WTC11 (cell line): ENCODE data around the gene WDR89. TPM values are rescaled to one million over a fixed set of nuclear protein-coding genes. Genes with fewer than 3 reads are reported as not detected.

ENCODE experiments used
- ATAC-seq: fragments of 200-7000 bp; cut with Tn5 transposase; 2 replicates; pipeline ENCODE4 v1.10.0; 2021; ENCODE audit warnings: mild to moderate bottlenecking, moderate library complexity
- CTCF ChIA-PET: fragments of 300-600 bp; sonication (Branson Sonifier 250); formaldehyde crosslinking; loops from one replicate; lab custom pipeline; 2021; ENCODE audit warnings: antibody characterized with exemption; lab: Charles Lee
- POLR2A ChIA-PET: fragments of 350-600 bp; sonication (Branson Sonifier 250); formaldehyde crosslinking; loops from one replicate; lab custom pipeline; 2021; ENCODE audit warnings: antibody characterized with exemption; lab: Charles Lee
- DNase-seq: peaks from one replicate; pipeline ENCODE4 v3.0.0; 2021; ENCODE audit warnings: low spot score
- H3K27ac Mint-ChIP-seq: 2 replicates; pipeline ENCODE4 v1.8.0; 2021; ENCODE audit warnings: mixed read lengths
- H3K27me3 Mint-ChIP-seq: 2 replicates; pipeline ENCODE4 v1.8.0; 2021; ENCODE audit warnings: low read depth, mild to moderate bottlenecking, moderate library complexity, mixed read lengths
- H3K36me3 Mint-ChIP-seq: 2 replicates; pipeline ENCODE4 v1.8.0; 2021; ENCODE audit warnings: mixed read lengths
- H3K4me1 Mint-ChIP-seq: 2 replicates; pipeline ENCODE4 v1.8.0; 2022; ENCODE audit warnings: mixed read lengths
- H3K4me3 Mint-ChIP-seq: 2 replicates; pipeline ENCODE4 v1.8.0; 2021; ENCODE audit warnings: mild to moderate bottlenecking, moderate library complexity, mixed read lengths
- H3K9me3 Mint-ChIP-seq: 2 replicates; pipeline ENCODE4 v1.8.0; 2021; ENCODE audit warnings: mixed read lengths
- AR ChIP-seq: fragments of 250-450 bp; sonication (Bioruptor Pico); IDR thresholded peaks from 2 replicates; pipeline ENCODE4 v1.9.0; 2021; ENCODE audit warnings: mild to moderate bottlenecking
- ARID4B ChIP-seq: sonication (generic); formaldehyde crosslinking; IDR thresholded peaks from 2 replicates; pipeline ENCODE4 v1.8.0; 2023; ENCODE audit warnings: missing genetic modification reagents, mild to moderate bottlenecking, borderline replicate concordance
- HMGA2 ChIP-seq: fragments of 250-450 bp; sonication (Bioruptor Pico); IDR thresholded peaks from 2 replicates; pipeline ENCODE4 v1.4.0; 2021; ENCODE audit warnings: mild to moderate bottlenecking, moderate library complexity
- JUN ChIP-seq: sonication (generic); formaldehyde crosslinking; IDR thresholded peaks from 2 replicates; pipeline ENCODE4 v1.8.0; 2023; ENCODE audit warnings: mild to moderate bottlenecking, missing genetic modification reagents
- MAX ChIP-seq: sonication (generic); formaldehyde crosslinking; IDR thresholded peaks from 2 replicates; pipeline ENCODE4 v1.8.0; 2022; ENCODE audit warnings: mild to moderate bottlenecking, missing genetic modification reagents
- RELA ChIP-seq: sonication (generic); formaldehyde crosslinking; IDR thresholded peaks from 2 replicates; pipeline ENCODE4 v1.8.1; 2022; ENCODE audit warnings: missing genetic modification reagents, mild to moderate bottlenecking, borderline replicate concordance
- SMAD4 ChIP-seq: sonication (generic); formaldehyde crosslinking; IDR thresholded peaks from 2 replicates; pipeline ENCODE4 v1.8.0; 2022; ENCODE audit warnings: mild to moderate bottlenecking, missing genetic modification reagents
- STAT6 ChIP-seq: sonication (generic); formaldehyde crosslinking; conservative IDR thresholded peaks from 2 replicates; pipeline ENCODE4 v1.8.1; 2023; ENCODE audit warnings: mild to moderate bottlenecking, low read depth, missing genetic modification reagents, moderate library complexity
- ZNF416 ChIP-seq: fragments of 250-450 bp; sonication (Bioruptor Pico); IDR thresholded peaks from 2 replicates; pipeline ENCODE4 v1.9.0; 2021; ENCODE audit warnings: mild to moderate bottlenecking, inconsistent platforms
- ZNF671 ChIP-seq: fragments of 250-450 bp; sonication (Bioruptor Pico); IDR thresholded peaks from 2 replicates; pipeline ENCODE4 v1.8.0; 2021; ENCODE audit warnings: mild to moderate bottlenecking
- total RNA-seq: library from RNA; stranded (reverse); gene quantifications from 3 replicates; pipeline ENCODE4 v1.2.3, GENCODE V29; 2021
- TF ChIP-seq, protein P1 (sequence below): sonication (generic); formaldehyde crosslinking; IDR thresholded peaks from 2 replicates; pipeline ENCODE4 v1.8.1; 2022; ENCODE audit warnings: mild to moderate bottlenecking, missing genetic modification reagents, moderate library complexity, borderline replicate concordance
- TF ChIP-seq, protein P2 (sequence below): sonication (generic); formaldehyde crosslinking; IDR thresholded peaks from 2 replicates; pipeline ENCODE4 v1.8.0; 2022; ENCODE audit warnings: mild to moderate bottlenecking, missing genetic modification reagents
- TF ChIP-seq, protein P3 (sequence below): sonication (generic); formaldehyde crosslinking; IDR thresholded peaks from 2 replicates; pipeline ENCODE4 v1.8.0; 2023; ENCODE audit warnings: missing genetic modification reagents
- TF ChIP-seq, protein P4 (sequence below): sonication (generic); formaldehyde crosslinking; IDR thresholded peaks from 2 replicates; pipeline ENCODE4 v1.8.1; 2023; ENCODE audit warnings: mild to moderate bottlenecking, missing genetic modification reagents

WDR89 gene
- total RNA-seq, 1 experiment from 2014 or later: 27.5 TPM

- TF ChIP-seq RELA (CRISPR knock-in tag): no peak
- TF ChIP-seq, protein P1, sequence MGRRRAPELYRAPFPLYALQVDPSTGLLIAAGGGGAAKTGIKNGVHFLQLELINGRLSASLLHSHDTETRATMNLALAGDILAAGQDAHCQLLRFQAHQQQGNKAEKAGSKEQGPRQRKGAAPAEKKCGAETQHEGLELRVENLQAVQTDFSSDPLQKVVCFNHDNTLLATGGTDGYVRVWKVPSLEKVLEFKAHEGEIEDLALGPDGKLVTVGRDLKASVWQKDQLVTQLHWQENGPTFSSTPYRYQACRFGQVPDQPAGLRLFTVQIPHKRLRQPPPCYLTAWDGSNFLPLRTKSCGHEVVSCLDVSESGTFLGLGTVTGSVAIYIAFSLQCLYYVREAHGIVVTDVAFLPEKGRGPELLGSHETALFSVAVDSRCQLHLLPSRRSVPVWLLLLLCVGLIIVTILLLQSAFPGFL: no peak
- TF ChIP-seq JUN (CRISPR knock-in tag): no peak
- no peak for TF ChIP-seq ARID4B
- TF ChIP-seq, protein P2, sequence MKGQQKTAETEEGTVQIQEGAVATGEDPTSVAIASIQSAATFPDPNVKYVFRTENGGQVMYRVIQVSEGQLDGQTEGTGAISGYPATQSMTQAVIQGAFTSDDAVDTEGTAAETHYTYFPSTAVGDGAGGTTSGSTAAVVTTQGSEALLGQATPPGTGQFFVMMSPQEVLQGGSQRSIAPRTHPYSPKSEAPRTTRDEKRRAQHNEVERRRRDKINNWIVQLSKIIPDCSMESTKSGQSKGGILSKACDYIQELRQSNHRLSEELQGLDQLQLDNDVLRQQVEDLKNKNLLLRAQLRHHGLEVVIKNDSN: no peak
- no peak for TF ChIP-seq HMGA2 (CRISPR knock-in tag)
- TF ChIP-seq ZNF671 (CRISPR knock-in tag): no peak
- TF ChIP-seq, protein P3, sequence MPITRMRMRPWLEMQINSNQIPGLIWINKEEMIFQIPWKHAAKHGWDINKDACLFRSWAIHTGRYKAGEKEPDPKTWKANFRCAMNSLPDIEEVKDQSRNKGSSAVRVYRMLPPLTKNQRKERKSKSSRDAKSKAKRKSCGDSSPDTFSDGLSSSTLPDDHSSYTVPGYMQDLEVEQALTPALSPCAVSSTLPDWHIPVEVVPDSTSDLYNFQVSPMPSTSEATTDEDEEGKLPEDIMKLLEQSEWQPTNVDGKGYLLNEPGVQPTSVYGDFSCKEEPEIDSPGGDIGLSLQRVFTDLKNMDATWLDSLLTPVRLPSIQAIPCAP (CRISPR knock-in tag): no peak
- no peak for TF ChIP-seq STAT6
- TF ChIP-seq, protein P4, sequence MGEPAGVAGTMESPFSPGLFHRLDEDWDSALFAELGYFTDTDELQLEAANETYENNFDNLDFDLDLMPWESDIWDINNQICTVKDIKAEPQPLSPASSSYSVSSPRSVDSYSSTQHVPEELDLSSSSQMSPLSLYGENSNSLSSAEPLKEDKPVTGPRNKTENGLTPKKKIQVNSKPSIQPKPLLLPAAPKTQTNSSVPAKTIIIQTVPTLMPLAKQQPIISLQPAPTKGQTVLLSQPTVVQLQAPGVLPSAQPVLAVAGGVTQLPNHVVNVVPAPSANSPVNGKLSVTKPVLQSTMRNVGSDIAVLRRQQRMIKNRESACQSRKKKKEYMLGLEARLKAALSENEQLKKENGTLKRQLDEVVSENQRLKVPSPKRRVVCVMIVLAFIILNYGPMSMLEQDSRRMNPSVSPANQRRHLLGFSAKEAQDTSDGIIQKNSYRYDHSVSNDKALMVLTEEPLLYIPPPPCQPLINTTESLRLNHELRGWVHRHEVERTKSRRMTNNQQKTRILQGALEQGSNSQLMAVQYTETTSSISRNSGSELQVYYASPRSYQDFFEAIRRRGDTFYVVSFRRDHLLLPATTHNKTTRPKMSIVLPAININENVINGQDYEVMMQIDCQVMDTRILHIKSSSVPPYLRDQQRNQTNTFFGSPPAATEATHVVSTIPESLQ: no peak
- no peak overlapping the region for H3K27ac Mint-ChIP-seq
- DNase-seq (no peak), ATAC-seq (no peak)
- ChIA-PET CTCF (no interaction called here), POLR2A (no interaction called here)
- no peaks in the 10 kb centered on the region for H3K36me3 Mint-ChIP-seq
- H3K27me3 Mint-ChIP-seq: no peaks in the 10 kb centered on the region
- no peaks in the 10 kb centered on the region for H3K4me1 Mint-ChIP-seq
- H3K9me3 Mint-ChIP-seq: no peaks in the 10 kb centered on the region
- H3K4me3 Mint-ChIP-seq: no peak overlapping the region
These were observed 45.3 kb upstream of the WDR89 start for GRCh38 chr14:63686926-63687325.

DNA sequence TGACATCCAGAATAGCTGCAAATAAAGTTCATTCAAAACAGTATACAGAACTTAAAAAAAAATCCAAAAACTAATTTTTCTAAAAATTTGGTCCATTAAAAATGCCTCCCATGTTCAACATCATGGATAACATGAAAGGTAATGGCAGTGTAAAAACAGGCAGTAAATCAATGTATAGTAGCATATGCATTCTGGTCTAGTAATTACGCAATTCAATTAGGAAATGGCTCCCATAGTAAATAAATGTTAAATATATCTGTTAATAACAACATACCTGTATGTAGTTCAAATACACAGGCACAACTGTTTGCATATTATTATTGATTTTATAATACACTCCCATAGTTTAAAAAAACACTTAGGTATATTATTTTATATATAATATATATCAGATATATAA lies 43.7 kb upstream of the WDR89 start:
- Mint-ChIP-seq H3K27ac (no peak overlapping the region), H3K4me1 (no peaks in the 10 kb centered on the region), H3K36me3 (no peaks in the 10 kb centered on the region), H3K4me3 (no peak overlapping the region), H3K27me3 (no peaks in the 10 kb centered on the region), H3K9me3 (no peaks in the 10 kb centered on the region)
- CTCF ChIA-PET: no interaction called here
- no peak for DNase-seq
- POLR2A ChIA-PET: no interaction called here
- ATAC-seq: no peak
- TF ChIP-seq ZNF416 (CRISPR knock-in tag) (no peak), SMAD4 (CRISPR knock-in tag) (no peak), AR (CRISPR knock-in tag) (no peak), MAX (CRISPR knock-in tag) (no peak)
- TF ChIP-seq, protein P4: no peak
